Measurements from ENCODE around the gene REC8.

REC8 gene

GRCh38 chr14:24160850-24161804 lies 10.8 kb upstream of the REC8 start, which contains the start of gene IRF9:
Gene IRF9, plus strand, starts transcription at chr14:24161265. Its CDS starts 880 bp downstream, at chr14:24162145.
- peak; percentile 97 to 99 for DNase-seq

GRCh38 chr14:24162093-24162492 lies 9.8 kb upstream of the REC8 start:
- no peak for DNase-seq

GRCh38 chr14:24164518-24164991 lies 7.3 kb upstream of the REC8 start:
- no peak for DNase-seq

DNA sequence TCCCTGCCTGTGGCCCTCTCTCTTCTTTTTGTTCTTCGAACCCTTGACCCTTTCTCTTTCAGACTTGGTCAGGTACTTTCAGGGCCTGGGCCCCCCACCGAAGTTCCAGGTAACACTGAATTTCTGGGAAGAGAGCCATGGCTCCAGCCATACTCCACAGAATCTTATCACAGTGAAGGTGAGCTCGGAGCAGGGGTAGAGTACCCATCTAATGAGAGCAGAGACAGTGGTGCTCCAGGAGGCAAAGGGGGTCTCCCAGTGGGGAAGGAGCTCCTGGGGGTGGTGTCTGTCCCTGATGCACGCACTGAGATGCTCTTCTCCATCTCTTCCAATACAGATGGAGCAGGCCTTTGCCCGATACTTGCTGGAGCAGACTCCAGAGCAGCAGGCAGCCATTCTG lies 6.1 kb upstream of the REC8 start:
- no peak for DNase-seq

GRCh38 chr14:24167469-24168114 lies 4.3 kb upstream of the REC8 start:
- DNase-seq = no peak

GRCh38 chr14:24172261-24172860 lies 481 bp downstream of the REC8 start:
- DNase-seq = no peak

DNA sequence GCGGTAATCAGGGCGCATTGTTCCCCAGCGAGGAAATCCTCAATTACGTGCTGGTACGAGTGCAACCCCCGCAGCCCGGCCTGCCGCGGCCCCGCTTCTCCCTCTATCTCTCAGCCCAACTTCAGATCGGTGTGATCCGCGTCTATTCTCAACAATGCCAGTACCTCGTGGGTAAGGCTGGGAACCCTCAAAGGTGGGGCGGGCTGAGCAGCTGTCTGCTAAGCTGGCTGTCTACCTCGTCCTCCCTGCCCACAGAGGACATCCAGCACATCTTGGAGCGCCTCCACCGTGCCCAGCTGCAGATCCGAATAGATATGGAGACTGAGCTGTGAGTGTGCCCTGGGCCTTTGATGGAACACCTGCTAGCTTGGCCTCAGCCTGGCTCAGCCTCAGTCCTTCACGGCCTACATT lies 996 bp downstream of the REC8 start:
- DNase-seq = no peak

- DNase-seq = no peak
These were observed 4.7 kb downstream of the REC8 start for GRCh38 chr14:24176599-24176998.

DNA sequence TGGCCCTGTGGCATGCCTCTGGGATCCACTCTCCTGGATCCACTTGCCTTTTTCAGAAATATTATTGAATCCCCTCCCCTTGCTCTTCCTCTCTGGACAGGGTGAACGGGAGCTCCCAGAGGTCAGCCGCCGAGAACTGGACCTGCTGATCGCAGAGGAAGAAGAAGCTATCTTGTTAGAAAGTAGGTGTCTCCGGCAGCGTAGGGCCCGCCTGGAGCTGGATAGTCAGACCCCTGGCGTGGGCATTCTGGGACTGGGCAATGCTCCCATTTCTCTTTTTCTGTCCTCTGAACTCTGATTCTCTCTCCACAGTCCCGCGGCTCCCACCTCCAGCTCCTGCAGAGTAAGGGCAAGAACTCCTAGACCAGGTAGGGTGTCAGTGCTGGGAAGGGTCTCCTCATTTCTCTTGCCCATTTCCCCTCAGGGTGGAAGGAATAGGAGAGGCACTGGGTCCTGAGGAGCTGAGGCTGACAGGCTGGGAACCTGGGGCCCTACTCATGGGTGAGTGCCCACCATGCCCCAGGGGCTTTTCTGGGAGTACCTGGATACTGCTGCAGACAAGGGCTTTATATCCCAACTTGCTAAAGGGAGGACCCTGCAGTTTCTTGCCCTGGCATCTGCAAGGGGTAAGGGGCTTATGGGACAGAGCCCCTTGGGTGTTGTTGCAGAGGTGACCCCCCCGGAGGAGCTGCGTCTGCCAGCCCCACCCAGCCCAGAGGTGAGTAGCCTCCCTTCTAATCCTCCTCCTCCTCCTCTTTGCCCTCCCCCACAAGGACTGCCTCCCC lies 5.4 kb downstream of the REC8 start:
- DNase-seq = no peak

- no peak for DNase-seq
These were observed 6.0 kb downstream of the REC8 start for GRCh38 chr14:24177891-24178290.

- no peak for DNase-seq
These were observed 6.7 kb downstream of the REC8 start for GRCh38 chr14:24178399-24179178.

- DNase-seq = no peak
These were observed 7.5 kb downstream of the REC8 start for GRCh38 chr14:24179294-24179960.

DNA sequence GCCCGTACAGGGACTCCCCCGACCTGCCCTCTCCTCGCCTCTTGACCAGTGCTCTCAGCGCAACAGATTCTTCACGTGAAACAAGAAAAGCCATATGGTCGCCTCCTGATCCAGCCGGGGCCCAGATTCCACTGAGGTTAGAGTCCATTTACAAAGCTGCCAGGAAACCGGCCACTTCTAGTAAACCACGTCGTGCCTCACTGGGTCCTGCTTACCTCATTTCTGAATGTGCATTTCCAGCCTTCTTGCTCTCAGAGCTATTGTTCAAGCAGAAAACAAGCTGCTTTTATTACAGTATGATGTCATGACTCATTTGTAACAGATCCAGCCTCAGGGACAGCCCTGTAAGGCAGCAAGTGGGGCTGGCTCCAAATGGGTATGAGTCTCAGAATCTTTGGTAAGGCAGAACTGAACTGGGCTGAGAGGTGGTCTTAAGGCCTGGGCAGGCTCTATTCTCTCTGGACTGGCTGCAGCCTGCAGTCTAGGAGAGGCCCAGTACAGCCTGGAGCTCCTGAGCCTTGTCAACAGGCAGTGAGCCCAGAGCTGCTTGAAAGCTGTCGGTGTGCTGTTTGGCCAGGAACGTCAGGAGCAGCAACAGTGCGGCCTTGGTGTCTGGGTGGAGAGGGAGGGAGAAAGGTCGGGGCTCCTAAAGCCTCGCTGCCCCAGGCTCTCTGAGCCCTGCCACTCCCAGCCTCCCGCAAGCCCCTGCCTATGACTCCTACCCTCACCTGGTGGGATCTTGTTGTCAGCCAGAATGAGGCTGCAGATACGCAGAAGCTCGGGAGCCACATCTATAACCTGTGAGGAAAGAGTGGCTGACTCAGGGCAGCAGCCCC lies 8.3 kb downstream of the REC8 start:
- no peak for DNase-seq

DNA sequence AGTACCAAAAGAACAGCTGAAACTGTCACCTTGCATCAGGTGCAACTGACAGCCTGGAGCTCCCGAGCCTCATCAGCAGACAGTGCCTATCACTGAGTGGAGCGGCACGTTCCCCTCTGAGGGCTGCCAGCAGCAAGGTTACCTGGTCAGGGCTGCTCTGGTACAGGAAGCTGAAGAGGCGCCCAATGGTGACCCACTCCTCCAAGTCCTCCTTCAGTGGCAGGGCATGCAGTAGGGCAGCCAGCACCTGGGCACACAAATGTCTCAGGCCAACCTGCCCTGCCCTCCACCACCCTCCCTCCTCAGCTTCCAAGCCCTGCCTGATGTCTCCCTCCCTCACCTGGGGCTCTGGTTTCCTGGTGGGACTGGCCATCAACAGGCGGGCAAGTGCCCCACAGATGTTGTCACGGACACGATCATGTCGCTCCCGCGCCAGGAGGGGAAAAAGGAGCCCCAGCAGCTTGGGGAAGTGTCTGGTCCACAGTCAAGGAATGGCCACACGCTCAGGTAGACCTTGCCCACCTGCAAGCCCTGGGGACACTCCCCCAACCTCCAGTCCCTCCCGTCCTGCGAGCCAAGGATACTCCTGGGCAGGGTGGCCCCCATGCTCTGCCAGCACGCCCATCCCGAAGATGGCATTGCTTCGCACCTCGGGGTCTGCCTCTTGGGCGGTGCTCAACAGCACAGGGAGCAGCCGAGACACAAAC lies 9.6 kb downstream of the REC8 start:
- no peak for DNase-seq

DNA sequence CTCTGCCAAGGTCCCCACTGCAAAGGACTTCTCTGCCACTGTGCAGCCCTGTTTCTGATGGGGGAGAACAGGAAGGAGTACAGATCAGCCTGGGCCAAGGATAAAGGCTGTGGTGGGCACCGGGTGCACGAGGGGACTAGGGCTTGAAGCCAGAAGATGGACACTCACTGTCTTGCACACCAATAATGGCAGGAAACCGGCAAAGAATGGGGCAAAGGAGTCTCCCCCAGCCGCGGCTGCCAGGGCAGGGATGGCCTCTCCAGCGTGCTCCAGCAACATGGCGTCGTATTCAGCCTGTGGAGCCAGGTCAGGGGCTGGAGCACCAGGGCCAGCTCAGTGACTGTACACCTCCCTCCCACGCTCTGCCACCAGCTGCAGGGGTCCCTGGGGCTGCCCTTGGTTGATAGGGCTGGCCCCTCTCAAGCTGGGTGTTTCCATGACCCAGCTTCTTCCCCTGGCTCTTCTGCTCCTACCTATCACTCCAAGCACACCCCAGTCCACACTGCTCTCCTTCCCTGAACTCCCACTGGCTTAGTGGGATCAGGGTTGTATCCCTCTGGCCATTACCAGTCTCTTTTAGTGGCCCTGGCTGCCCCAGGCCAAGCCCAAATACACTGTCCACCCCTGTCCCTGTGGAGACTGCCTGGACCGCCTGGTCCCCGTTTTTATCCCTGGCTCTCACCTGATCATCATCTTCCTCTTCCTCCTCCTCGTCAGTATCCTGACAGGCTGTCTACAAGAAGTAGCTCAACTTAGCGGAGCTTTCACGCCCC lies 10.4 kb downstream of the REC8 start:
- DNase-seq = no peak

- no peak for DNase-seq
These were observed 11.2 kb downstream of the REC8 start for GRCh38 chr14:24183014-24183481.

- DNase-seq = no peak
These were observed 12.5 kb downstream of the REC8 start for GRCh38 chr14:24184104-24184970.

GRCh38 chr14:24185026-24185425 lies 13.1 kb downstream of the REC8 start:
- DNase-seq = no peak

All from activated CD4-positive, alpha-beta T cell treated with anti-CD3 and anti-CD28 coated beads for 4 hours (primary cell).